MCF 10A (cell line): ENCODE data around the gene SAA2. TPM values are rescaled to one million over a fixed set of nuclear protein-coding genes. Genes with fewer than 3 reads are reported as not detected.

Experiments
- BruUV-seq: library from RNA; stranded (reverse); fragments of 400-500 nt; replicated peaks from 2 replicates; lab custom pipeline; 2021; lab: Mats Ljungman, UMichigan
- CTCF ChIA-PET: fragments of 300-600 bp; sonication (Branson Sonifier 250); formaldehyde crosslinking; extraction: SDS; loops from one replicate; lab custom pipeline; 2021; ENCODE audit warnings: antibody characterized with exemption, inconsistent platforms; lab: Yijun Ruan, JAX
- POLR2A ChIA-PET: fragments of 300-600, 350-650 bp; sonication (Branson Sonifier 250); formaldehyde crosslinking; extraction: SDS; loops from one replicate; lab custom pipeline; 2020; ENCODE audit warnings: antibody characterized with exemption, inconsistent platforms; lab: Yijun Ruan, JAX
- DNase-seq: peaks from one replicate; pipeline ENCODE4 v3.0.0-alpha.2; 2018; ENCODE audit not compliant: unreplicated experiment
- H3K27ac Mint-ChIP-seq: one replicate; pipeline ENCODE4 v1.8.0; 2022; ENCODE audit warnings: mild to moderate bottlenecking, low read depth, mixed read lengths; ENCODE audit not compliant: unreplicated experiment
- H3K27me3 Mint-ChIP-seq: one replicate; pipeline ENCODE4 v1.8.0; 2022; ENCODE audit warnings: mixed read lengths; ENCODE audit not compliant: insufficient read depth, unreplicated experiment
- H3K36me3 Mint-ChIP-seq: one replicate; pipeline ENCODE4 v1.8.0; 2022; ENCODE audit warnings: mild to moderate bottlenecking, moderate library complexity, mixed read lengths; ENCODE audit not compliant: insufficient read depth, unreplicated experiment
- H3K4me1 Mint-ChIP-seq: one replicate; pipeline ENCODE4 v1.8.0; 2022; ENCODE audit warnings: mixed read lengths; ENCODE audit not compliant: insufficient read depth, unreplicated experiment
- H3K4me3 Mint-ChIP-seq: one replicate; pipeline ENCODE4 v1.8.0; 2022; ENCODE audit warnings: mild to moderate bottlenecking, moderate library complexity, mixed read lengths; ENCODE audit not compliant: unreplicated experiment
- H3K9me3 Mint-ChIP-seq: one replicate; pipeline ENCODE4 v1.8.0; 2022; ENCODE audit warnings: mixed read lengths; ENCODE audit not compliant: unreplicated experiment
- CTCF ChIP-seq: fragments of 200-600 bp; IDR thresholded peaks from one replicate; pipeline ENCODE4 v1.8.0; 2022; ENCODE audit warnings: antibody characterized with exemption, mild to moderate bottlenecking; ENCODE audit not compliant: unreplicated experiment
- intact Hi-C: fragments of 100-400 bp; cut with micrococcal nuclease; formaldehyde crosslinking; loops from 2 replicates; pipeline ENCODE4 v1.14.1; 2022
- total RNA-seq: library from RNA; stranded (reverse); gene quantifications from 2 replicates; pipeline ENCODE4 v1.2.3, GENCODE V29; 2022

The SAA2 gene
- total RNA-seq, 1 experiment from 2014 or later, result 12.7 TPM

- Mint-ChIP-seq H3K9me3 (no peaks in the 10 kb centered on the region), H3K27ac (no peak overlapping the region), H3K36me3 (no peaks in the 10 kb centered on the region), H3K27me3 (peaks cover 36% of the 10 kb centered on the region), H3K4me1 (no peaks in the 10 kb centered on the region), H3K4me3 (no peak overlapping the region)
- TF ChIP-seq CTCF, result no peak
- BruUV-seq, result no TSS peak
- intact Hi-C loops, result no loop called here
- ChIA-PET CTCF (interaction anchor here (0.9 to 1.0 kb wide), 3 partner anchors 8 to 120 kb away, joined by 3 read pairs; no protein-coding TSS in a partner anchor), POLR2A (no interaction called here)
- no peak for DNase-seq
Measured at GRCh38 chr11:18235394-18236334, 12.8 kb downstream of the SAA2 start.

- H3K36me3 Mint-ChIP-seq, result no peaks in the 10 kb centered on the region
- no peak for TF ChIP-seq CTCF
- intact Hi-C loops, result no loop called here
- CTCF ChIA-PET, result interaction anchor here (0.6 to 1.4 kb wide), 2 partner anchors 10 to 19 kb away, joined by 3 to 4 read pairs; no protein-coding TSS in a partner anchor
- POLR2A ChIA-PET, result interaction anchor here (0.7 to 0.9 kb wide), 2 partner anchors 10 to 79 kb away, joined by 3 read pairs; no protein-coding TSS in a partner anchor
- H3K27me3 Mint-ChIP-seq, result peaks cover 26% of the 10 kb centered on the region
- H3K27ac Mint-ChIP-seq, result no peak overlapping the region
- H3K4me1 Mint-ChIP-seq, result no peaks in the 10 kb centered on the region
- H3K4me3 Mint-ChIP-seq, result no peak overlapping the region
- H3K9me3 Mint-ChIP-seq, result no peaks in the 10 kb centered on the region
- no TSS peak for BruUV-seq
- no peak for DNase-seq
Measured at GRCh38 chr11:18233912-18234311, 14.6 kb downstream of the SAA2 start.

- BruUV-seq, result no TSS peak
- POLR2A ChIA-PET, result no interaction called here
- CTCF ChIA-PET, result interaction anchor here (1.2 to 1.5 kb wide), 2 partner anchors 13 to 115 kb away, joined by 4 to 8 read pairs; no protein-coding TSS in a partner anchor
Measured at GRCh38 chr11:18230859-18231258, 17.6 kb downstream of the SAA2 start.

More at GRCh38 chr11:18230859-18231258, 17.6 kb downstream of the SAA2 start:
- no peaks in the 10 kb centered on the region for H3K9me3 Mint-ChIP-seq
- H3K4me3 Mint-ChIP-seq, result no peak overlapping the region
- H3K36me3 Mint-ChIP-seq, result no peaks in the 10 kb centered on the region
- H3K27ac Mint-ChIP-seq, result no peak overlapping the region
- H3K27me3 Mint-ChIP-seq, result peaks cover 14% of the 10 kb centered on the region
- no peaks in the 10 kb centered on the region for H3K4me1 Mint-ChIP-seq
- DNase-seq, result no peak
- intact Hi-C loops, result no loop called here
- no peak for TF ChIP-seq CTCF
